ENCODE measurements around the gene PLAC8.

PLAC8 gene

GRCh38 chr4:83139514-83140156 lies 25.1 kb upstream of the PLAC8 start:
- H3K4me1 ChIP-seq (ENCODE audit: low read depth, poor library complexity, severe bottlenecking) = no peaks in the 10 kb centered on the region
- no peaks in the 10 kb centered on the region for H4K20me1 ChIP-seq (ENCODE audit: insufficient read depth)
- TF ChIP-seq CTCF (conservative IDR thresholded peaks at IDR 0.05; ENCODE audit: low read depth, low read length) = no peak
- H3K27me3 ChIP-seq (ENCODE audit: insufficient read depth, low read depth) = no peaks in the 10 kb centered on the region
- no peak overlapping the region for H3K4me3 ChIP-seq (IDR thresholded peaks at IDR 0.05; ENCODE audit: insufficient read depth, low read depth, low read length)
- H3K27ac ChIP-seq = no peak overlapping the region
- H3K9ac ChIP-seq = no peak overlapping the region
- no peak overlapping the region for H3K4me2 ChIP-seq
- H2AFZ ChIP-seq (ENCODE audit: low read depth) = no peak overlapping the region
- H3K36me3 ChIP-seq (ENCODE audit: insufficient read depth) = no peaks in the 10 kb centered on the region
- no peaks in the 10 kb centered on the region for H3K79me2 ChIP-seq (ENCODE audit: insufficient read depth, low read depth)

- Histone ChIP-seq H3K9ac (no peak overlapping the region), H4K20me1 (ENCODE audit: insufficient read depth) (no peaks in the 10 kb centered on the region), H2AFZ (ENCODE audit: low read depth) (no peak overlapping the region), H3K4me3 (IDR thresholded peaks at IDR 0.05; ENCODE audit: insufficient read depth, low read depth, low read length) (no peak overlapping the region), H3K36me3 (ENCODE audit: insufficient read depth) (no peaks in the 10 kb centered on the region), H3K4me1 (ENCODE audit: low read depth, poor library complexity, severe bottlenecking) (no peaks in the 10 kb centered on the region), H3K27me3 (ENCODE audit: insufficient read depth, low read depth) (no peaks in the 10 kb centered on the region), H3K79me2 (ENCODE audit: insufficient read depth, low read depth) (no peaks in the 10 kb centered on the region), H3K4me2 (no peak overlapping the region), H3K27ac (no peak overlapping the region)
- TF ChIP-seq CTCF (conservative IDR thresholded peaks at IDR 0.05; ENCODE audit: low read depth, low read length) = no peak
Observed at GRCh38 chr4:83138946-83139345, 24.4 kb upstream of the PLAC8 start.

- Histone ChIP-seq H3K27me3 (ENCODE audit: insufficient read depth, low read depth) (no peaks in the 10 kb centered on the region), H3K27ac (no peak overlapping the region), H3K4me1 (ENCODE audit: low read depth, poor library complexity, severe bottlenecking) (no peaks in the 10 kb centered on the region), H3K36me3 (ENCODE audit: insufficient read depth) (no peaks in the 10 kb centered on the region), H2AFZ (ENCODE audit: low read depth) (no peak overlapping the region), H3K9ac (no peak overlapping the region), H3K79me2 (ENCODE audit: insufficient read depth, low read depth) (no peaks in the 10 kb centered on the region), H3K4me3 (IDR thresholded peaks at IDR 0.05; ENCODE audit: insufficient read depth, low read depth, low read length) (no peak overlapping the region), H3K4me2 (no peak overlapping the region), H4K20me1 (ENCODE audit: insufficient read depth) (no peaks in the 10 kb centered on the region)
- no peak for TF ChIP-seq CTCF (conservative IDR thresholded peaks at IDR 0.05; ENCODE audit: low read depth, low read length)
Observed at GRCh38 chr4:83132065-83132464, 17.5 kb upstream of the PLAC8 start.

- Histone ChIP-seq H2AFZ (ENCODE audit: low read depth) (no peak overlapping the region), H3K9ac (no peak overlapping the region), H3K79me2 (ENCODE audit: insufficient read depth, low read depth) (no peaks in the 10 kb centered on the region), H3K4me1 (ENCODE audit: low read depth, poor library complexity, severe bottlenecking) (peaks cover 6% of the 10 kb centered on the region), H3K27ac (no peak overlapping the region), H4K20me1 (ENCODE audit: insufficient read depth) (no peaks in the 10 kb centered on the region), H3K4me3 (IDR thresholded peaks at IDR 0.05; ENCODE audit: insufficient read depth, low read depth, low read length) (no peak overlapping the region), H3K27me3 (ENCODE audit: insufficient read depth, low read depth) (no peaks in the 10 kb centered on the region), H3K4me2 (no peak overlapping the region), H3K36me3 (ENCODE audit: insufficient read depth) (no peaks in the 10 kb centered on the region)
- no peak for TF ChIP-seq CTCF (conservative IDR thresholded peaks at IDR 0.05; ENCODE audit: low read depth, low read length)
Observed at GRCh38 chr4:83129264-83129663, 14.7 kb upstream of the PLAC8 start.

Data from KMS-11 (cell line).